CD4-positive, alpha-beta T cell (primary cell): ENCODE data around the gene TXNIP. TPM values are rescaled to one million over a fixed set of nuclear protein-coding genes. Genes with fewer than 3 reads are reported as not detected.

ENCODE experiments used
- ATAC-seq: fragments of 200-7000 bp; cut with Tn5 transposase; one replicate; pipeline ENCODE4 v1.10.0; 2022; ENCODE audit warnings: mild to moderate bottlenecking; ENCODE audit not compliant: poor library complexity
- CTCF ChIA-PET: fragments of 350-600 bp; sonication (Branson Sonifier 250); formaldehyde crosslinking; loops from one replicate; lab custom pipeline; 2021; ENCODE audit warnings: antibody characterized with exemption, inconsistent platforms; lab: Charles Lee
- POLR2A ChIA-PET: fragments of 350-600 bp; sonication (Branson Sonifier 250); formaldehyde crosslinking; loops from one replicate; lab custom pipeline; 2021; ENCODE audit warnings: antibody characterized with exemption, inconsistent platforms; lab: Charles Lee
- DNase-seq, 14 experiments: peaks; one replicate each; pipeline ENCODE4 v3.0.0-alpha.2; 2013 to 2020; ENCODE audit warnings: mixed read lengths in 2 of 14
- H3K27ac ChIP-seq, 2 donors: one replicate each; pipeline versions ENCODE4 v1.5.1 to v1.7.0; 2013; ENCODE audit warnings: low read length in 2 of 2, low read depth in 1 of 2, mild to moderate bottlenecking in 1 of 2
- H3K27me3 ChIP-seq, 2 experiments: 1 replicate in 1 of 2; 2 replicates in 1 of 2; pipeline versions ENCODE4 v1.6.1 to v1.7.0; 2013; ENCODE audit warnings: low read length in 2 of 2, control low read depth in 1 of 2, mild to moderate bottlenecking in 1 of 2, moderate library complexity in 1 of 2; ENCODE audit not compliant: insufficient read depth in 2 of 2, control insufficient read depth in 1 of 2
- H3K36me3 ChIP-seq: one replicate; pipeline ENCODE4 v1.6.1; 2013; ENCODE audit warnings: low read length, control low read depth; ENCODE audit not compliant: insufficient read depth
- H3K4me1 ChIP-seq: one replicate; pipeline ENCODE4 v1.6.1; 2013; ENCODE audit warnings: low read length, control low read depth; ENCODE audit not compliant: insufficient read depth
- H3K4me3 ChIP-seq: one replicate; pipeline ENCODE4 v1.5.1; 2013; ENCODE audit warnings: mild to moderate bottlenecking, low read length, moderate library complexity
- H3K9me3 ChIP-seq, 2 experiments: 1 replicate in 1 of 2; 2 replicates in 1 of 2; pipeline versions ENCODE4 v1.6.1 to v1.7.0; 2013; ENCODE audit warnings: low read length in 2 of 2, mild to moderate bottlenecking in 2 of 2, control low read depth in 1 of 2, moderate library complexity in 1 of 2; ENCODE audit not compliant: control insufficient read depth in 1 of 2, insufficient read depth in 1 of 2
- H3K27ac Mint-ChIP-seq: one replicate; pipeline ENCODE4 v1.8.0; 2020; ENCODE audit warnings: mixed read lengths
- H3K27me3 Mint-ChIP-seq: one replicate; pipeline ENCODE4 v1.8.0; 2021; ENCODE audit warnings: mixed read lengths
- H3K36me3 Mint-ChIP-seq: one replicate; pipeline ENCODE4 v1.8.0; 2021; ENCODE audit warnings: low read depth, mixed read lengths
- H3K4me1 Mint-ChIP-seq: one replicate; pipeline ENCODE4 v1.8.0; 2021; ENCODE audit warnings: low read depth, mixed read lengths
- H3K4me3 Mint-ChIP-seq: one replicate; pipeline ENCODE4 v1.8.0; 2020; ENCODE audit warnings: mild to moderate bottlenecking, mixed read lengths
- H3K9me3 Mint-ChIP-seq: one replicate; pipeline ENCODE4 v1.8.0; 2020; ENCODE audit warnings: mixed read lengths
- CTCF ChIP-seq: fragments of 200-600 bp; IDR thresholded peaks from one replicate; pipeline ENCODE4 v1.8.0; 2022; ENCODE audit warnings: antibody characterized with exemption, mild to moderate bottlenecking
- intact Hi-C, 2 experiments: fragments of 100-400 bp; cut with DNase I in 1 of 2; cut with micrococcal nuclease in 1 of 2; formaldehyde crosslinking; loops; one replicate each; pipeline versions ENCODE4 v1.15.1 to v1.9.0; 2023 to 2025; cut with DNase I, micrococcal nuclease
- total RNA-seq, 174 experiments: library from RNA in 2 of 174; stranded (reverse) in 2 of 174; gene quantifications; one replicate each; pipeline ENCODE4 v1.2.3 and lab custom pipeline; 2021 to 2026

Gene TXNIP
- total RNA-seq, 2 experiments from 2014 or later, result 1,317 to 1,358 TPM

GRCh38 chr1:145982010-145982723, 14.2 kb downstream of the TXNIP start:
- ChIA-PET CTCF (interaction anchor here (0.6 to 9.4 kb wide), 6 partner anchors 13 to 137 kb away, joined by 3 to 151 read pairs (median 6); partner anchors contain the start of genes NUDT17, RBM8A and TXNIP), POLR2A (interaction anchor here (1.2 to 6.6 kb wide), 7 partner anchors 11 to 137 kb away, joined by 3 to 625 read pairs (median 7); partner anchors contain the start of genes ANKRD34A, LIX1L, NUDT17 and POLR3GL)
- Histone ChIP-seq H3K4me1 (peaks cover 94% of the 10 kb centered on the region), H3K27ac (peak overlapping the region; percentile 23 to 61), H3K36me3 (no peaks in the 10 kb centered on the region), H3K27me3 (no peaks in the 10 kb centered on the region), H3K9me3 (no peaks in the 10 kb centered on the region), H3K4me3 (no peak overlapping the region)
- no peak for ATAC-seq
- intact Hi-C loops, result no loop called here
- Mint-ChIP-seq H3K27ac (no peak overlapping the region), H3K4me1 (no peaks in the 10 kb centered on the region), H3K9me3 (no peaks in the 10 kb centered on the region), H3K36me3 (no peaks in the 10 kb centered on the region), H3K4me3 (peak overlapping the region; percentile 36), H3K27me3 (no peaks in the 10 kb centered on the region)
- no peak for DNase-seq
- TF ChIP-seq CTCF, result no peak

GRCh38 chr1:145980457-145980994, 15.9 kb downstream of the TXNIP start:
- Histone ChIP-seq H3K36me3 (peaks cover 5% of the 10 kb centered on the region), H3K4me3 (peak overlapping the region; percentile 45), H3K9me3 (no peaks in the 10 kb centered on the region), H3K4me1 (peaks cover 83% of the 10 kb centered on the region), H3K27ac (peak overlapping the region; percentile 93 to 94), H3K27me3 (no peaks in the 10 kb centered on the region)
- POLR2A ChIA-PET, result interaction anchor here (0.9 to 6.6 kb wide), 15 partner anchors 12 to 156 kb away, joined by 3 to 625 read pairs (median 20); partner anchors contain the start of genes ANKRD34A, LIX1L, NUDT17 and PIAS3
- no peak for TF ChIP-seq CTCF
- H3K27ac Mint-ChIP-seq, result no peak overlapping the region
- peaks cover under 1% of the 10 kb centered on the region for H3K36me3 Mint-ChIP-seq
- H3K4me3 Mint-ChIP-seq, result no peak overlapping the region
- intact Hi-C loops, result loop anchor here (1.0 to 2.0 kb wide), 2 partner anchors 8 to 14 kb away; no protein-coding TSS in a partner anchor
- no peak for DNase-seq
- CTCF ChIA-PET, result interaction anchor here (1.7 to 9.4 kb wide), 7 partner anchors 10 to 135 kb away, joined by 4 to 151 read pairs (median 10); partner anchors contain the start of genes ANKRD34A, NUDT17, POLR3GL and RBM8A
- no peaks in the 10 kb centered on the region for H3K9me3 Mint-ChIP-seq
- ATAC-seq, result no peak
- no peaks in the 10 kb centered on the region for H3K27me3 Mint-ChIP-seq
- H3K4me1 Mint-ChIP-seq, result no peaks in the 10 kb centered on the region

- no peaks in the 10 kb centered on the region for H3K4me1 Mint-ChIP-seq
- TF ChIP-seq CTCF, result no peak
- no peak overlapping the region for H3K27ac Mint-ChIP-seq
- peaks cover 6% of the 10 kb centered on the region for H3K36me3 Mint-ChIP-seq
- no peak overlapping the region for H3K4me3 Mint-ChIP-seq
- Histone ChIP-seq H3K27ac (peak overlapping the region; percentile 93 to 94), H3K27me3 (no peaks in the 10 kb centered on the region), H3K4me3 (peak overlapping the region; percentile 45), H3K36me3 (peaks cover 10% of the 10 kb centered on the region), H3K9me3 (no peaks in the 10 kb centered on the region), H3K4me1 (peaks cover 77% of the 10 kb centered on the region)
- ATAC-seq (peak; percentile 45), DNase-seq (peak in 5 of 14 experiments; percentile 16 to 84 (median 75))
- intact Hi-C loops, result loop anchor here (1.0 to 2.0 kb wide), 3 partner anchors 8 to 19 kb away; no protein-coding TSS in a partner anchor
- H3K27me3 Mint-ChIP-seq, result no peaks in the 10 kb centered on the region
- ChIA-PET POLR2A (interaction anchor here (0.9 to 6.6 kb wide), 21 partner anchors 13 to 156 kb away, joined by 3 to 625 read pairs (median 7); partner anchors contain the start of genes ANKRD34A, LIX1L, NUDT17 and PEX11B), CTCF (interaction anchor here (0.8 to 9.4 kb wide), 12 partner anchors 9 to 135 kb away, joined by 3 to 151 read pairs (median 8); partner anchors contain the start of genes ANKRD34A, LIX1L, NUDT17 and PIAS3)
- H3K9me3 Mint-ChIP-seq, result no peaks in the 10 kb centered on the region
Observed at GRCh38 chr1:145979746-145980456, 16.5 kb downstream of the TXNIP start.
